Measurements from ENCODE around the gene PEX3. TPM values are rescaled to one million over a fixed set of nuclear protein-coding genes. Genes with fewer than 3 reads are reported as not detected.

PEX3 gene
- total RNA-seq, 1 experiment from 2014 or later = 20.9 TPM

DNA sequence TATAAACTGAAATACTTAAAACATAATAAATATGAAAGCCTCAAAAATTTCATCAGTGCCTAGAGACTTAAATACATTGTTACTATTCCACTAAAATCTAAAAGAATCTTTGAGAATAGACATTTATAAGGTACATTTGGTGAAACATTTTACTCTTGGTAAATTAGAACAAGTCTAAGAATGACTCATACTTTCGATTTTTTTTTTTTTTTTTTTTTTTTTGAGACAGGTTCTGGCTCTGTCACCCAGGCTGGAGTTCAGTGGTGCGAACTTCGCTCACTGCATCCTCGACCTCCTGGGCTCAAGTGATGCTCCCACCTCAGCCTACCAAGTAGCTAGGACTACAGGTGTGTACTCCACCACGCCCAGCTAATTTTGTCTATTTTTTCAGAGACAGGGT lies 54.5 kb downstream of the PEX3 start:
- Histone ChIP-seq H3K4me3 (no peak overlapping the region), H2AFZ (no peak overlapping the region), H3K79me2 (ENCODE audit: low read depth) (peaks cover 27% of the 10 kb centered on the region), H3K4me1 (replicated peaks; ENCODE audit: insufficient read depth) (peaks cover 12% of the 10 kb centered on the region), H3K9me2 (ENCODE audit: insufficient read depth) (no peaks in the 10 kb centered on the region), H3K27me3 (ENCODE audit: insufficient read depth, low read depth) (no peaks in the 10 kb centered on the region), H4K20me1 (ENCODE audit: insufficient read depth) (peaks cover 6% of the 10 kb centered on the region), H3K27ac (no peak overlapping the region), H3K36me3 (ENCODE audit: low read depth) (peaks cover 28% of the 10 kb centered on the region; the same call in 1 of the 2 replicates), H3K4me2 (no peak overlapping the region), H3K9me3 (ENCODE audit: insufficient read depth, low read depth) (no peaks in the 10 kb centered on the region), H3F3A (ENCODE audit: insufficient read depth, low read depth) (no peaks in the 10 kb centered on the region)
- no peak for DNase-seq
- TF ChIP-seq, protein P1, sequence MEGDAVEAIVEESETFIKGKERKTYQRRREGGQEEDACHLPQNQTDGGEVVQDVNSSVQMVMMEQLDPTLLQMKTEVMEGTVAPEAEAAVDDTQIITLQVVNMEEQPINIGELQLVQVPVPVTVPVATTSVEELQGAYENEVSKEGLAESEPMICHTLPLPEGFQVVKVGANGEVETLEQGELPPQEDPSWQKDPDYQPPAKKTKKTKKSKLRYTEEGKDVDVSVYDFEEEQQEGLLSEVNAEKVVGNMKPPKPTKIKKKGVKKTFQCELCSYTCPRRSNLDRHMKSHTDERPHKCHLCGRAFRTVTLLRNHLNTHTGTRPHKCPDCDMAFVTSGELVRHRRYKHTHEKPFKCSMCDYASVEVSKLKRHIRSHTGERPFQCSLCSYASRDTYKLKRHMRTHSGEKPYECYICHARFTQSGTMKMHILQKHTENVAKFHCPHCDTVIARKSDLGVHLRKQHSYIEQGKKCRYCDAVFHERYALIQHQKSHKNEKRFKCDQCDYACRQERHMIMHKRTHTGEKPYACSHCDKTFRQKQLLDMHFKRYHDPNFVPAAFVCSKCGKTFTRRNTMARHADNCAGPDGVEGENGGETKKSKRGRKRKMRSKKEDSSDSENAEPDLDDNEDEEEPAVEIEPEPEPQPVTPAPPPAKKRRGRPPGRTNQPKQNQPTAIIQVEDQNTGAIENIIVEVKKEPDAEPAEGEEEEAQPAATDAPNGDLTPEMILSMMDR (conservative IDR thresholded peaks at IDR 0.05) = no peak
- TF ChIP-seq EZH2 (IDR thresholded peaks at IDR 0.05; ENCODE audit: low read depth) = no peak
- intact Hi-C loops (cut with micrococcal nuclease; ENCODE audit: unreplicated experiment) = loop anchor here (10.0 kb wide), 1 partner anchor 1030 kb away; no protein-coding TSS in a partner anchor
- ChIA-PET CTCF (no interaction called here), POLR2A (ENCODE audit: unreplicated experiment) (no interaction called here)
- no TSS peak for BruUV-seq (replicated peaks)

DNA sequence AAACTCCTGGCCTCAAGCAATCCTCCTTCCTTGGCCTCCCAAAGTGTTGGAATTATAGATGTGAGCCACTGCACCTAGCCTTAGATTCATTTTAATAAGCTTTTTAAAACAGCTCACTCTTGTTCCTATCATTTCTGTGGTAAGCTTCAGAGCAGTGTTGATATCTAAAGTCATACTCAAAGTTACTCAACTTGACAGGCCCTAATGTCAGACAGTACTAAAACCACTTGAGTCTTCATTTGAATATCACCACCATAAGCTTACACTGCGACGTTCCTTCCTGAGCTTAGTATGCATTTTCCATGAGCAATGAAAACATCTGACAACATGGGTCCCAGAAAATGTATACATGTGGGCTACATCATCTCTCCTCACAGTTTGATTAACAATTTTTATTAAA lies 54.9 kb downstream of the PEX3 start:
- Histone ChIP-seq H3K27ac (no peak overlapping the region), H3K79me2 (ENCODE audit: low read depth) (peaks cover 31% of the 10 kb centered on the region), H3K4me3 (no peak overlapping the region), H3F3A (ENCODE audit: insufficient read depth, low read depth) (no peaks in the 10 kb centered on the region), H3K9me2 (ENCODE audit: insufficient read depth) (no peaks in the 10 kb centered on the region), H2AFZ (no peak overlapping the region), H3K4me2 (no peak overlapping the region), H3K4me1 (replicated peaks; ENCODE audit: insufficient read depth) (peaks cover 17% of the 10 kb centered on the region), H3K36me3 (ENCODE audit: low read depth) (peaks cover 26% of the 10 kb centered on the region; the same call in 1 of the 2 replicates), H4K20me1 (ENCODE audit: insufficient read depth) (peaks cover 6% of the 10 kb centered on the region), H3K27me3 (ENCODE audit: insufficient read depth, low read depth) (no peaks in the 10 kb centered on the region), H3K9me3 (ENCODE audit: insufficient read depth, low read depth) (no peaks in the 10 kb centered on the region)
- TF ChIP-seq, protein P1 (conservative IDR thresholded peaks at IDR 0.05) = no peak
- no peak for TF ChIP-seq EZH2 (IDR thresholded peaks at IDR 0.05; ENCODE audit: low read depth)
- no TSS peak for BruUV-seq (replicated peaks)
- ChIA-PET CTCF (no interaction called here), POLR2A (ENCODE audit: unreplicated experiment) (no interaction called here)
- intact Hi-C loops (cut with micrococcal nuclease; ENCODE audit: unreplicated experiment) = loop anchor here (10.0 kb wide), 1 partner anchor 1031 kb away; no protein-coding TSS in a partner anchor
- DNase-seq = no peak

DNA sequence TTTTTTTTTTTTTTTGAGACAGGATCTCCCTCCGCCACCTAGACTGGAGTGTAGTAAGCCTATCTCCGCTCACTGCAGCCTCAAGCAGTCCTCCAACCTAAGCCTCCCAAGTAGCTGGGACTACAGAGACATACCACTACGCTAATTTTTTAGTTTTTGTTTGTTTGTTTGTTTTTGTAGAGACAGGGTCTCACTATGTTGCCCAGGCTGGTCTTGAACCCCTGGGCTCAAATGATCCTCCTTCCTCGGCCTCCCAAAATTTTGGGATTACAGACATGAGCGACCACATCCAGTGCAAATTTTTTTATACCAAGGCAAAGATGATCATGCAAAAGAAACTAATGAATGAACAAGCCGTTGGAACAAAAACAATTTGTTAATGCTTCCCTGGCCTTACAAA lies 55.6 kb downstream of the PEX3 start:
- H3F3A ChIP-seq (ENCODE audit: insufficient read depth, low read depth) = no peaks in the 10 kb centered on the region
- POLR2A ChIA-PET (ENCODE audit: unreplicated experiment) = no interaction called here
- DNase-seq = no peak
- no peak overlapping the region for H3K4me3 ChIP-seq
- no peaks in the 10 kb centered on the region for H3K9me3 ChIP-seq (ENCODE audit: insufficient read depth, low read depth)
- no peak overlapping the region for H3K27ac ChIP-seq
- no TSS peak for BruUV-seq (replicated peaks)
- CTCF ChIA-PET = no interaction called here
- no peaks in the 10 kb centered on the region for H3K9me2 ChIP-seq (ENCODE audit: insufficient read depth)
- intact Hi-C loops (cut with micrococcal nuclease; ENCODE audit: unreplicated experiment) = loop anchor here (10.0 kb wide), 1 partner anchor 1031 kb away; no protein-coding TSS in a partner anchor
- H3K4me2 ChIP-seq = no peak overlapping the region
- H3K79me2 ChIP-seq (ENCODE audit: low read depth) = peaks cover 38% of the 10 kb centered on the region
- peaks cover 26% of the 10 kb centered on the region; the same call in 1 of the 2 replicates for H3K36me3 ChIP-seq (ENCODE audit: low read depth)
- no peak overlapping the region for H2AFZ ChIP-seq
- no peak for TF ChIP-seq EZH2 (IDR thresholded peaks at IDR 0.05; ENCODE audit: low read depth)
- TF ChIP-seq, protein P1 (conservative IDR thresholded peaks at IDR 0.05) = no peak
- no peaks in the 10 kb centered on the region for H3K27me3 ChIP-seq (ENCODE audit: insufficient read depth, low read depth)
- H3K4me1 ChIP-seq (replicated peaks; ENCODE audit: insufficient read depth) = peaks cover 18% of the 10 kb centered on the region
- peaks cover 6% of the 10 kb centered on the region for H4K20me1 ChIP-seq (ENCODE audit: insufficient read depth)

All from PC-9 (cell line).